Cardiac fibroblast (primary cell): ENCODE results near the gene SLC49A4.

Experiments
- DNase-seq, 2 donors: peaks; one replicate each; pipeline versions ENCODE4 v3.0.0 to v3.0.0-alpha.2; 2010; ENCODE audit warnings: low read depth in 2 of 2
- H3K4me3 ChIP-seq, 2 donors: replicated peaks in 1 of 2; 1 replicate in 1 of 2; 2 replicates in 1 of 2; pipeline ENCODE4 v1.5.1; 2011; ENCODE audit warnings: low read depth in 2 of 2, low read length in 2 of 2, mild to moderate bottlenecking in 2 of 2, moderate library complexity in 1 of 2
- CTCF ChIP-seq: IDR thresholded peaks from one replicate; pipeline ENCODE4 v1.5.1; 2011; ENCODE audit warnings: low read depth, mild to moderate bottlenecking, low read length, inconsistent platforms

Gene SLC49A4

DNA sequence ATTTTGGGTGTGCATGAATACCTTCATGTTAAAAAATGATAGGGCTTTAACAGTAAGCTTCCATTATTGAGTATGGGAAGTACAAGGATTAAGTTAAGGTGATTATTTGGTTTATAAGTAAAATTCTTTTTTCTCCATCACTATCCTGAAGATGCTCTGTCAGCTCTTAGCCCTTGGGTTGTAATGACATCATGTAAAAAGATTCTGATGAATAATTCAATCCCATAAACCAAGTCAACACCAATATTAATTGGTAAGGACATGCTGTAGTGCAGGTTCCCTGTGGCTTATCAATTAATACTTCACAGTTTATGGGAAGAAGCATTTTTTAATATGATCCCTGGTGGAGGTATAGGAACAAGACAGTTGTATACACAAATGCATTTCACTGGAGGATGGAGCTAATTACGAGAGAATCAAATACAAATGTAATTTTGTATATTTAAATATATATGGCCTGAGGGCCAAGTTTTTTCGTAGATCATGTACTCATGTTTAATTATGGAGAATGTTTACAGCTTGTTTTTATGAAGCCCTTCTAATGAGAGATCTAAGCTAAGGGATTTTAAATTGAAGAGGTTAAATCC is 87.6 kb downstream of the SLC49A4 start:
- H3K4me3 ChIP-seq = no peak overlapping the region
- no peak for TF ChIP-seq CTCF
- DNase-seq = no peak

DNA sequence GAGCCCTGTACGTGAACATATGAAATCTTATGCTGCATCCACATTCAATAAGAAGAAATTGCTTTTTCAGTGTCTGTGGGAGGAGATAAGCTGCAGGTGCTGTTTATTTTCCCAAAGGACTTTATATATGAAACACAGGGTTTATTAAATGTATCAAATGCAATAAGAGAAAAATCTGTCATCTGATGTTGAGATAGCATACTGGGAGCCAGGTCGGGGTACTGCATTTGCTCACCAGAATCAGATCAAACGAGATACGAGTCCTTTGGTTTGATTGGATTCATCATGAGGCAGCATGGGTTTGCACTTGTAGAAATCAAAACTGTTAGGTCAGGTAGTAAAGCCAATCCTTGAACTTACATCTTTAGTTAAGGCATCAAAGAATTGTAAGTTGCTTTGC is 91.4 kb downstream of the SLC49A4 start:
- no peak overlapping the region for H3K4me3 ChIP-seq
- no peak for DNase-seq
- TF ChIP-seq CTCF = no peak

DNA sequence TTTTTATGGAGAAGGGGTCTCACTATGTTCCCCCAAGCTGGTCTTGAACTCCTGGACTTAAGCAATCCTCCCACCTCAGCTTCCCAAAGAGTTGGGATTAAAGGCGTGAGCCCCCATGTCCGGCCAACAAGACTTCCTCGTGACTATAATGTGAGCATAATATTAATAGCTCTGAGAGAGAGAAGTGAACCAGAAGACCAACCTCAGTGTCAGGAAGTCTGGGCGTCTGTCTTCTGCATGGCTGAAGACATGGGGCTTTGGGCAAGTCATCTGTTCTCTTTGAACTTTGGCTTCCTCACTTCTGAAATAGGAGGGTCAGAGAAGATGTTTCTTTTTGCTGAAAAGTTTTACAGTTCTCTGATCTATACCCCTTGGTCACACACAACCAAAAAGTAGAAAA is 92.1 kb downstream of the SLC49A4 start:
- no peak overlapping the region for H3K4me3 ChIP-seq
- no peak for TF ChIP-seq CTCF
- no peak for DNase-seq

DNA sequence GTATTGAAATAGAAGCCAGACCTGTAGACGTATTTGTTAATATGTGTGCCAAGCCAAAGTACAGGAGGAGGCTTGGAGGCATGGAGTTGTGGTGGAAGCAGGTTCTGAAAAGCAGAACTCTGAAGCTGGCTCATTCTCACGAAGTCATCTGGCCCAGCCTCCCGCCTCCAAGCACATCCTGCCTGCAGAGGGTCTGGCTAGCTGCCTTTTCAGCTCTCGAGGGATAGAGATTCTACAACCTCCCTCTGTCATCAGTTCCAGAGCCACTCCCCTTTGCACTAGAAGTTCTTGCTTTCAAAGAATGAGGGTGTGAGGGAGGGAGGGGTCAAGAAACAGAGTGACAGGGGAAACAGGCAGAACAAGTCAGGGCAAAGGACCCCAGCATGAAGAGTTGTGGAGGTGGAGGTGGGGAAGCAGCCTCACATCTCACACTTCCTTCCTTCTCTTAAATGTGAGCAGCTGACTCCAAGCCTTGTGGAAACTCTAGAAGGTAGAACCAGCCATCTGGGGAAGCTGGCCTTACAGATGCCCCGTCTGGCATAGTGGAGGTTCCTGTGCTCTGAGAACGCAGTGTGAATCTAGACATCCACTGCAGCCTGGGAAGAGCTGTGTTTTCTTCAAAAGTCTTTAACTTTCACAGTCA is 95.3 kb downstream of the SLC49A4 start:
- peak; percentile 70 to 88 for DNase-seq
- no peak for TF ChIP-seq CTCF
- H3K4me3 ChIP-seq = no peak overlapping the region

- TF ChIP-seq CTCF = no peak
- no peak for DNase-seq
- no peak overlapping the region for H3K4me3 ChIP-seq
Measured at GRCh38 chr3:122890720-122891220, 95.9 kb downstream of the SLC49A4 start.

DNA sequence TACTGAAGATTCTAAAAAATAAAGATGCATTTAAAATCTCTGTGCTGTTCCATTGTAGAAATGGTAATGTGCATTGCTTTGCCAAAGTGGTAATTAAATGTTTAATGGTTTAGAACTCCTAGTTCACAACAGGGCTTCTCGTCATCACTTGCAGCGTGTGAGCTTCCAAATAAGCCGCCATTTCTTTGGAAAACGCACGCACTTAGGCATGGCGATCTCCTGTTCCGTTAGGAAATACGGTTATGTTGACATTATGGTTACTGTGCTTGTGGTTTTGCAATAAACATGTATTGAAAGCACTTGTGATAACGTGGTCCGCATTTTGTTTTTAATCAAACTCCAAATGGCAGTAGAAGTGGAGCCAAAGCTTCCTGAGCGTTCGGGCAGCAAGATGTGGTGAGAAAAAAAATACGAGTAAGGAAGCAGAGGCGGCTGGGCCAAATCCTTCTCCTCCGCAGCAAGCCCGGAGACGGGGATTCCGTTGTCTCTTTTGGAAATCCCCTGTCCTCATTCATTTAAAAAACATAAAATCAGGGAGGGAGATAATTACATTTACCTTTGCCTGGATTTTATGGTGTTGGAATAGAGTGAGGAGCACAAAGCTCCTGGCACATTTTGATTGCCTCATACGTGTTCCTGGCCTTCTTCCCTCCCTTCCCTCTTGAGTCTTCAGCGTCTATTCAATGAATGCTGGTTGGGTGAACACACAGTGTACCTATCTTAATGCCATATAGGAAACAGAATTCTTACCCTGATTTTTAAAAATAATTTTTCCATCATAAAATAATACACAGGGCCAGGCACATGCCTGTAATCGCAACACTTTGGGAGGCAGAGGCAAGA is 97.5 kb downstream of the SLC49A4 start:
- TF ChIP-seq CTCF = no peak
- no peak overlapping the region for H3K4me3 ChIP-seq
- no peak for DNase-seq
